Activated effector memory CD4-positive, alpha-beta T cell treated with anti-CD3 and anti-CD28 coated beads, Interleukin-2, amount 50 U/mL, for 16 hours (primary cell): ENCODE measurements around the gene PCYT2.

Source experiments
- DNase-seq: peaks from one replicate; pipeline ENCODE4 v3.0.0-alpha.2; 2020

The PCYT2 gene

GRCh38 chr17:81942167-81942553 is 31.0 kb upstream of the PCYT2 start:
- DNase-seq, result no peak

- no peak for DNase-seq
These were observed 30.4 kb upstream of the PCYT2 start for GRCh38 chr17:81941484-81942166.

GRCh38 chr17:81940538-81941483 is 29.6 kb upstream of the PCYT2 start:
- DNase-seq, result no peak

GRCh38 chr17:81939881-81940385 is 28.7 kb upstream of the PCYT2 start:
- DNase-seq, result no peak

GRCh38 chr17:81939218-81939617 is 28.0 kb upstream of the PCYT2 start:
- no peak for DNase-seq

GRCh38 chr17:81935709-81936084 is 24.5 kb upstream of the PCYT2 start:
- no peak for DNase-seq

GRCh38 chr17:81934850-81935708 is 23.9 kb upstream of the PCYT2 start:
- DNase-seq, result no peak

- DNase-seq, result no peak
These were observed 23.0 kb upstream of the PCYT2 start for GRCh38 chr17:81934098-81934757.

- no peak for DNase-seq
These were observed 22.0 kb upstream of the PCYT2 start for GRCh38 chr17:81933178-81933699.

- DNase-seq, result no peak
These were observed 21.3 kb upstream of the PCYT2 start for GRCh38 chr17:81932333-81932983.

GRCh38 chr17:81931557-81932332 is 20.5 kb upstream of the PCYT2 start:
- DNase-seq, result no peak

- no peak for DNase-seq
These were observed 20.0 kb upstream of the PCYT2 start for GRCh38 chr17:81931189-81931556.

GRCh38 chr17:81930142-81931125 is 19.2 kb upstream of the PCYT2 start:
- no peak for DNase-seq

GRCh38 chr17:81929253-81930141 is 18.3 kb upstream of the PCYT2 start:
- DNase-seq, result no peak

- DNase-seq, result no peak
These were observed 17.5 kb upstream of the PCYT2 start for GRCh38 chr17:81928544-81929252.

- DNase-seq, result peak; percentile 95
These were observed 16.7 kb upstream of the PCYT2 start, which contains the start of gene MAFG for GRCh38 chr17:81927653-81928543. TSS of gene MAFG (minus strand) at chr17:81927735. CDS start at chr17:81923185, 4,550 bp downstream.
